Mesothelial cell of epicardium (in vitro differentiated cells): ENCODE data around the gene FEM1C. TPM values are rescaled to one million over a fixed set of nuclear protein-coding genes. Genes with fewer than 3 reads are reported as not detected.

Source experiments
- DNase-seq, 2 experiments: peaks; one replicate each; pipeline ENCODE4 v3.0.0; 2021; ENCODE audit warnings: low spot score in 2 of 2; ENCODE audit not compliant: unreplicated experiment in 2 of 2
- H3K27ac Mint-ChIP-seq: 2 replicates; pipeline ENCODE4 v1.8.0; 2021; ENCODE audit warnings: mixed read lengths
- H3K27me3 Mint-ChIP-seq: 2 replicates; pipeline ENCODE4 v1.8.0; 2021; ENCODE audit warnings: low read depth, mixed read lengths
- H3K36me3 Mint-ChIP-seq: 2 replicates; pipeline ENCODE4 v1.8.0; 2021; ENCODE audit warnings: mixed read lengths
- H3K4me1 Mint-ChIP-seq: 2 replicates; pipeline ENCODE4 v1.8.0; 2021; ENCODE audit warnings: mixed read lengths
- H3K4me3 Mint-ChIP-seq: 2 replicates; pipeline ENCODE4 v1.8.0; 2021; ENCODE audit warnings: mild to moderate bottlenecking, moderate library complexity, mixed read lengths
- H3K9me3 Mint-ChIP-seq: 2 replicates; pipeline ENCODE4 v1.8.0; 2021; ENCODE audit warnings: mixed read lengths
- total RNA-seq: library from RNA; stranded (reverse); gene quantifications from 3 replicates; pipeline ENCODE4 v1.2.1, GENCODE V29; 2021
- TF ChIP-seq, protein P1 (sequence below): fragments of 200-600 bp; sonication (generic); IDR thresholded peaks from one replicate; pipeline ENCODE4 v1.5.0; 2021; ENCODE audit warnings: antibody characterized with exemption; ENCODE audit not compliant: unreplicated experiment

The FEM1C gene
- total RNA-seq, 1 donor from 2014 or later: 15.5 TPM

DNA sequence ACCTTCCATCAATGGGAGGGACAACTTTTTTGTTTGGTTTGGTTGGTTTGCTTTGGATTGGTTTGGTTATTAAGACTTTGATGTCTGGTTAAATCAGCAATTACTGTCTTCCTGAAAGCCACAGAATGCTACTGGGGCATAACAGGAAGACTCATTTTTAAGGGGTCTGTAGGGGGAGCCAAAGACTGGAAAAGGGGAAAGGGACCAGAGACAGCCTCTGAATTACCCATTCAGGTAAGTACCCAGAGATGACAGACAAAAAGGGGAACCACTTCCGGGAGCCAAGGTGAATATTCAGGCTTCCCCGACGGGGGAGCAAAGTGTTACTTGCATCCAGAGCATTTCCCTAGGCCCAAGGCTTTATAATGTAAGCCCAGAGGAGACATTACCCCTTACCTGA is 4.6 kb upstream of the FEM1C start:
- no peak for DNase-seq
- TF ChIP-seq, protein P1, sequence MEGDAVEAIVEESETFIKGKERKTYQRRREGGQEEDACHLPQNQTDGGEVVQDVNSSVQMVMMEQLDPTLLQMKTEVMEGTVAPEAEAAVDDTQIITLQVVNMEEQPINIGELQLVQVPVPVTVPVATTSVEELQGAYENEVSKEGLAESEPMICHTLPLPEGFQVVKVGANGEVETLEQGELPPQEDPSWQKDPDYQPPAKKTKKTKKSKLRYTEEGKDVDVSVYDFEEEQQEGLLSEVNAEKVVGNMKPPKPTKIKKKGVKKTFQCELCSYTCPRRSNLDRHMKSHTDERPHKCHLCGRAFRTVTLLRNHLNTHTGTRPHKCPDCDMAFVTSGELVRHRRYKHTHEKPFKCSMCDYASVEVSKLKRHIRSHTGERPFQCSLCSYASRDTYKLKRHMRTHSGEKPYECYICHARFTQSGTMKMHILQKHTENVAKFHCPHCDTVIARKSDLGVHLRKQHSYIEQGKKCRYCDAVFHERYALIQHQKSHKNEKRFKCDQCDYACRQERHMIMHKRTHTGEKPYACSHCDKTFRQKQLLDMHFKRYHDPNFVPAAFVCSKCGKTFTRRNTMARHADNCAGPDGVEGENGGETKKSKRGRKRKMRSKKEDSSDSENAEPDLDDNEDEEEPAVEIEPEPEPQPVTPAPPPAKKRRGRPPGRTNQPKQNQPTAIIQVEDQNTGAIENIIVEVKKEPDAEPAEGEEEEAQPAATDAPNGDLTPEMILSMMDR: no peak
- Mint-ChIP-seq H3K4me1 (peaks cover 3% of the 10 kb centered on the region), H3K27me3 (peaks cover 13% of the 10 kb centered on the region), H3K9me3 (no peaks in the 10 kb centered on the region), H3K27ac (no peak overlapping the region), H3K4me3 (no peak overlapping the region), H3K36me3 (peaks cover 3% of the 10 kb centered on the region)

DNA sequence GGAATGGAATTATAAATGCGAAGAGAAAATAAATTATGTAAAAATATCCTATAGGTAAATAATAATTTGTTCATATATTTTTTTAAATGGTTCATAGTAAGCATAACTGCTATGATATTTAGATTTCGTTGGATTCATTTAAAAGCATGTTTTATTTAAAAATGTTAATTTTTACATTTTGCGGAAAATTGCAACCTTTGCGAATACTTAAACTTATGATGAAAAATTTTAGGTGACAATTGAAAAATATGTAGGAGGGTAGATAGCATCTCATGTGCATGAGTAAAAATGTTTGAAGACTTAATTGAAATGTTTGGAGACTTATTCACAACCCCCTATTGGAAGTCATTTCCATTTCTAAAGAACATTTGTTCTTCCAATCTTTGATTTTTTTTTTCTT is 4.1 kb upstream of the FEM1C start:
- Mint-ChIP-seq H3K27me3 (peaks cover 13% of the 10 kb centered on the region), H3K4me1 (peaks cover 3% of the 10 kb centered on the region), H3K36me3 (peaks cover 3% of the 10 kb centered on the region), H3K4me3 (no peak overlapping the region), H3K9me3 (no peaks in the 10 kb centered on the region), H3K27ac (no peak overlapping the region)
- TF ChIP-seq, protein P1: no peak
- no peak for DNase-seq

DNA sequence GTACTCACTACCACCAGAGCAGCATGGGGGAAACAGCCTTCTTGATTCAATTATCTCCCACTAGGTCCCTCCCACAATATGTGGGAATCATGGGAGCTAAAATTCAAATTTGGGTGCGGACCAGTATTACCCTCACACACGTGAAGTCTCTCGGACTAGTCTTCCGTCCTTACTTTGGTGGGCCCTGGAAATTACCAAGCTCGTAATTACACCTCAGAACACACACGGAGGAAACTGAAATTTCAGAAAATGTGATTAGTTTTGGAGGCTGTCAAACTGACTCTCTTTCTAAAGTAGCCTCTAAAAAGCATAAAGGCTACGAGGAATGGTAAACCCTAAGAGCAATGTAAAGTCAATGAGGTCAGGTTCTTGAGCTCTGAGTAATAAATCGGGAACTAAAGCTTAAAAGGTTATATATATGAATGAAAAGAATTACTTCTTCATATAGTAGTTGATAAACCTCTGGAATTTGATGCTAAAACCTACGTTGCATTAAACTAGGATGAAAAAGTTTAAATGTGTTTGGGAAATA is 842 bp upstream of the FEM1C start:
- Mint-ChIP-seq H3K9me3 (no peaks in the 10 kb centered on the region), H3K27ac (no peak overlapping the region), H3K27me3 (no peaks in the 10 kb centered on the region), H3K4me1 (peaks cover 29% of the 10 kb centered on the region), H3K4me3 (peak overlapping the region; percentile 96), H3K36me3 (peaks cover 7% of the 10 kb centered on the region)
- DNase-seq: no peak
- TF ChIP-seq, protein P1: no peak

DNA sequence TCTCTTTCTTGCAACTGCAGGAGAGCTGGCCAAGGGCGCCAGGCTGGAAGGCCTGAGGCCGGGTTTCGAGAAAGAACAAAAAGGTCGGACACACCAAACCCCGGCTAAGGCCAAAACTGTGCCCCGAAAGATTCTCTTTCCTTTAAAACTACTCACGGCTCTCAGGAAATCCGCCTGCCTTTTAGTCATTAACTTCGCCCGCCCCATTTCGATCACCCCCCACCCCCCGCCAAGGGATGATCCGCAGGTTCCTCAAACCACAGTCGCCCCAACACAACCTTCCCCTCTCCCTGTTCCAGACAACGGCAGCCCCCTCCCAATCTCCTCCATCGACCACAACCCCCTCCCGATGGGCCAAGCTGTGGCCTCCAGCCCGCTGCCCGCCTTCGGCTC is 536 bp downstream of the FEM1C start:
- peak overlapping the region; percentile 96 for H3K4me3 Mint-ChIP-seq
- peaks cover 15% of the 10 kb centered on the region for H3K36me3 Mint-ChIP-seq
- H3K27me3 Mint-ChIP-seq: no peaks in the 10 kb centered on the region
- peaks cover 42% of the 10 kb centered on the region for H3K4me1 Mint-ChIP-seq
- peak; percentile 19 to 56 for DNase-seq
- peak overlapping the region; percentile 99 for H3K27ac Mint-ChIP-seq
- TF ChIP-seq, protein P1: no peak
- H3K9me3 Mint-ChIP-seq: no peaks in the 10 kb centered on the region

DNA sequence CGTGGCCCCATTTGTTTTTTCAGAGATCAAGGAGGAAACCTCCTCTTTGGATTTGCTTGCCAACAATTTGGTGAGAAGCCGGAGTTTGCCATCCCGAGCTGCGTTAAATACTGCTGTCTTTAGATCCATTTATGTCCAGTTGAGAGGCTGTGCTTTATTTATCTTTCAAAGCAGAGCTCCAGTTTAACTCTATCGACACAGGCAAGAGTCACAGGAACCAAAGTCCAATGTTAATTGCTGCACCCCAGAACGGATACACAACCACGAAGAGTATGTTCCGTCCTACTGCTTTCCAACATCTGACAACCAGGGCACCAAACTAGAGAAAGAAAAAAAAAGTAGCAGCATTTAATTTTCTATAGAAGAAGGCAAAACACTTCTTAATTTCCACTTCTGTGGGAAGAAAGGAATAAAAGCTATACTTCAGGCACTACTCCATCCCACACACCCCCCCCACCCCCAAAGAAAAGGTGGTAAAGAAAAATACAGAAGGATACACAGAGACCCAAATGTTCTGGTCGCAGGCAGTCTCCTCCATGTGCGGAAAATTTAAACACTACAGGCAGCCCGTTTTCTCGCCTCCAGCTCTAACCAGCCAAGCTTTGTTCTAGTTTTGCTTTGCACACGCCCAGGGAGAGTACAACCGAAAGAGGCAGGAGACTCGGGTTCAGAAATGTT is 1.1 kb downstream of the FEM1C start:
- peaks cover 46% of the 10 kb centered on the region for H3K4me1 Mint-ChIP-seq
- H3K36me3 Mint-ChIP-seq: peaks cover 20% of the 10 kb centered on the region
- peak overlapping the region; percentile 96 for H3K4me3 Mint-ChIP-seq
- no peaks in the 10 kb centered on the region for H3K27me3 Mint-ChIP-seq
- H3K9me3 Mint-ChIP-seq: no peaks in the 10 kb centered on the region
- H3K27ac Mint-ChIP-seq: peak overlapping the region; percentile 99
- TF ChIP-seq, protein P1: no peak
- no peak for DNase-seq
